A549 treated with CpdA at 1 μM for 4 hours (cell line): ENCODE measurements around the gene SH2D3A. TPM values are rescaled to one million over a fixed set of nuclear protein-coding genes. Genes with fewer than 3 reads are reported as not detected.

Source experiments
- total RNA-seq: library from RNA; stranded (reverse); fragments of 200-300 nt; extraction: Qiagen RNA extraction; gene quantifications from 5 replicates; pipeline ENCODE4 v1.2.3, GENCODE V29; 2022; ENCODE audit warnings: low read depth

SH2D3A gene
- 12.0 to 14.8 TPM (median 13.3 TPM) in 5 replicates for total RNA-seq

DNA sequence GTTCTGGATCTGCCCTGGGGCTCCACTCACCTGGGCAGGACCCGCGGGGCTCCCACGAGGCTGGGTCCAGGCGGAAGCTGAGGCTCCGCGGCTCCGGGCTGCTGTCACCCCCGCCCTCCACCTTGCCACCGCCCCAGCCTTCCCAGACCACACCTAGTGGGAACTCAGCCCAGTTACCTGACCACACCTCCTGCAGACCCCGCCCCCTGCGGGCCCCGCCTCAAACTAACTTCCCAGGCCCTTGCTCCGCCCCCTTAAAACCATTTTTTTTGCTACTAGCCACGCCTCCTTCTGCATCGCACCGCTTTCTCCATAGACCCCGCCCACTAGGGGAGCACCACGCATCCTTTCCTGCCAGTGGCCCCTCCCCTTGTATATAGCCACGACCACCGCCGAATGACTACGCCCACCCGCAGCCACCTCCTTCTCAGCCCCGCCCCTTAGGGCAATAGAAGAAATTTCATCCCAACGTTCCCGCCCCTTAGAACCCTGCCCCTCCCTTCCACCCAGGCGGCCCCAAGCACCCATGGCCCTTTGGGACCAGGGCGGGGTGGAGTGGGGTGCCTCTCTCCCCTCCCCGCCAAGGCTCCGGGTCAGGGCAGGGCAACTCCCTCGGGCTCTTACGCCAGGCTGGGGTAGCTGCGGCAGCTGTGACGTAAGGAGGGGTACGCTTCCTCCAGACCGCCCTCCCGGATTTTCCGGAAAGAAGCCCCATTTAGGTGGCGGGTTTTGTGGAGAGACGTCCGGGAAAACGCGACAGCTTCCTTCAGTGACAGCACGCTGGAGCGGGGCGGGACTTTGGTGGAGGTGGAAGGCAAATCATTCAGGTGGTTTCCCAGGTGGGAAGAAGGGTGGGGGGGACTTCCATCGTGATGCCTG is at the start of gene SH2D3A:
TSS of gene SH2D3A (minus strand) at position 79 of the 879 bp plus-strand sequence. CDS start 3,687 bp downstream, outside the sequence.

DNA sequence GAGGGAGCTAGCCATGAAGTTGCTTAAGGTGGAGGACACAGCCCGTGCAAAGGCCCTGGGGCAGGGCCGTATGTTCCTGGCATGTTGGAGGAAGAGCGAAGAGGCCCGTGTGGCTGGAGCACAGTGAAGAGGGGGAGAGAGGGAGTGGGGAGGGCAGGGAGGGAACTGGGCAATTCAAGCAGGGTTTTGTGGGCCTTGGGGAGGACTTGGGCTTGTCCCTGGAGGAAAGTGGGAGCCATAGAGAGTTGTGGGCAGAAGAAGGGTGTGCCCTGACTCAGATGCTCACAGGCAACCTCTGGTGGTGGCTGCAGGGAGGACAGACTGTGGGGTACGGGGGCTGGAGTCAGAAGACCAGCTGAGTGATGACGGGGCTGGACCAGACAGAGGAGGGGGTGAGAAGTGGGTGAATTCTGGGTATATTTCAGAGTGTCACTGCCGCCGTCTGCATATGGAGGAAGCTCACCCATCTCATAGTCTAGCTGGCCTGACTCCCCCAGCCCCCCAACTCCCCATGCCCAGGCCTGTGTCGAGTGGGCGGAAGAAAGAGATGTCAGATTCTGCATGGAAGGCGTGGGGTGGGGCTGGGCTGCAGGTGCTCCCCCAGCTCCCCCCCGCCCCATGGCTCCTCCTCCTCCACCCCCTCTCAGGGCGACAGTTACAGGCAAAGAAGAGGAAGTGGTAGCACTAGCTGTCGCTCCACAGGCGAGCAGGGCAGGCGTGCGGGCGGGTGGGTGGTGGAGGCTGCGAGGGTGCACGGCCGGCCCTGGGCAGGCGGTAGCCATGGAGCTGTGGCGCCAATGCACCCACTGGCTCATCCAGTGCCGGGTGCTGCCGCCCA is 5.0 kb upstream of the SH2D3A start, which contains the start of gene VAV1:
TSS of gene VAV1 (plus strand) at position 681 of the 838 bp plus-strand sequence. CDS start at position 781, 100 bp downstream.

DNA sequence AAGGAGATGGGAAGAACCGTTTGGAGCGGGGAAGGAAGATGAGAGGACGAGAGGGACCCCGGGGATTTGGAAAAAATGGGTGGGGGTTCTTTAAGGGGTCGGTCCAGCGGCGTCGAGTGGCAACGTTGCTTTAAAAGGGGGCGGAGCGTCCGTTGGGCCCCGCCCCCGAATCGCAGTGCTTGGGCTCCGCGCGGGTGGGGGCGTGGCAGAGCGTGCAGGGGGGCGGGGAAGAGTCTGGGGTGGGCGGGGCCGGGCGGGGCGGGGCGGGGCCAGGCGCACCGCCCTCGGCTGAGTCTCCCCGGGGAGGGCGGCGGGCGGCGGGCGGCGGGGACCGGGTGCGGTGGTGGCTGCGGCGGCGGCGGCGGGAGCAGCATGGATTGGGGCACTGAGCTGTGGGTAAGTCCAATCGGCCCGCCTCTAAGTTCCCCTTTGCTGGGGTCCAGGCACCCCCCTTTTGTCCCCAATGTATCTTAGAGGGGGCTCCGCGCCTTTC is 27.8 kb downstream of the SH2D3A start, which contains the start of gene TRIP10:
TSS of gene TRIP10 (plus strand) at position 291 of the 493 bp plus-strand sequence. CDS start at position 373, 82 bp downstream.

DNA sequence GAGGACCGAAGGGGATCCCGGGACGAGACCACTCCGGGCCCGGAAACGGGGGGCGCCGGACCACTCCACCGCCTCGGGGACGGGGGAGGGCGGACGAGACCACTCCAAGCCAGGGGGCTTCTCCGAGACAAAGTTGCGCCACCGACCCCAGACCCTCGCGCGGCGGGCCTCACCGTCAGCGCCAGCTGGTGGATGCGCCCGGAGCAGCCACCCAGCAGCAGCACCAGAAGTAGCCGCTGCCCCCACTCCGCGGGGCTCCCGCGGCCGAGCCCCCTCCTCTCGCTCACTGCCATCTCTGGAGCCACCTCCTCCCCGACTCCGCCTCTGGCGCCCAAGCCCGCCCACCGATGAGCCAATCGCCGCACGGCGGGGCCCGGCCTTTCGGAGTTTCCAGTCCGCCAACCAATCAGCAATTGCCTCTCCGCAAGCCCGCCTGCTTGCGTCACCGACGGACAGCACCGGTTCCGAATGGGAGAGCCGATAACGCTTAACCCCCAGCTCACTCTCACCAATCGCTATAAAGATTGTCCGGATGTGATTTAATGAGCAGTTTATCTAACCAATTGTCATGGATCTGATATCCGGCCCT is 29.9 kb downstream of the SH2D3A start, which contains the start of gene GPR108:
TSS of gene GPR108 (minus strand) at position 297 of the 589 bp plus-strand sequence. CDS start at position 293, 4 bp downstream.

DNA sequence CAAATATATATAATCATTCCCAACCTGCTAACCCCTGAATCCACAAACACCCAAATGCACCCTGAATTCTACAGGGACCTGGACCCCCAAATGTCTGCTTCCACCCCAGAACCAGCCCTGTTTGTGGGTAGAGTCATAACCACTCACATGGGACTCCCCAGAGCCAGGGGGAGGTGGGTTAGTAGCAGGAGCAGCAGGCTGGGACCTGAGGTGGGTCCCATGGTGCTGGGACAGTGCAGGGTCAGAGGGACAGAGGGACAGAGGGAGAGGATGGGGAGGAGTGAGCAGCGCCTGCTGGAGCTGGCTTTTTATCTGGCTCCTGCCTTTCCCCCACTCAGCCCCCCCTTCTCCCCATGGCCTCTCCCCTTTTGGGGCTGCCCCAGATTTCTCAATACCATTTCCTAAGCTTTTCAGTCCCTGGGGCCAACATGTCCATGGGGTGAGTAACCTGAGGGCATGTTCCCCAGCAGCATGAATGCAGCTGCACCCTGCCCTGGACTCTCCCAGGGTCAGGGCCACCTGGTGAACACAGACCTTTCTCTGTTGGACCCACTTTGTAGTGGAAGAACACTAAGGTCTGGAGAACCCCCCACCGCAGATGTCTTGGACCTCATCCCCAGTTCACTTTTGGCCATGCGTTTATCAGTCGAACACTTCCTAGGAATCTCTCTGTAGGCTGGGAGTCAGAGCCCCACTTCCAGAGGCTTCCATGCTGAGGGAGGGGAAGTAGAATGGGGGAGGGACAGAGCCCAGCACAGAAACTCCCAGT is 46.7 kb downstream of the SH2D3A start, which contains the start of gene C3:
TSS of gene C3 (minus strand) at position 282 of the 769 bp plus-strand sequence. CDS start at position 221, 61 bp downstream.

Other genes with a start within 250 kb of the SH2D3A start
- 4.1 to 9.2 TPM (median 7.2 TPM) in 5 replicates for gene TNFSF9, start 236.4 kb downstream of the SH2D3A start, total RNA-seq
- gene CD70, start 176.3 kb downstream of the SH2D3A start, total RNA-seq: 14.3 to 26.7 TPM (median 23.4 TPM) in 5 replicates
- 0.03 to 0.14 TPM (median 0.09 TPM) in 5 replicates for gene TNFSF14, start 97.3 kb downstream of the SH2D3A start, total RNA-seq
- gene C3, start 46.8 kb downstream of the SH2D3A start, total RNA-seq: 37.2 to 48.7 TPM (median 44.4 TPM) in 5 replicates
- 27.7 to 42.0 TPM (median 38.4 TPM) in 5 replicates for gene GPR108, start 29.9 kb downstream of the SH2D3A start, total RNA-seq
- 52.0 to 62.7 TPM (median 59.6 TPM) in 5 replicates for gene TRIP10, start 27.8 kb downstream of the SH2D3A start, total RNA-seq
- 6.2 to 9.5 TPM (median 7.4 TPM) in 5 replicates for gene VAV1, start 5.3 kb upstream of the SH2D3A start, total RNA-seq
- 4.1 to 6.5 TPM (median 5.8 TPM) in 5 replicates for gene ADGRE1, start 120.1 kb upstream of the SH2D3A start, total RNA-seq